HCT116 (cell line): ENCODE results near the gene CASP9. TPM values are rescaled to one million over a fixed set of nuclear protein-coding genes. Genes with fewer than 3 reads are reported as not detected.

Experiments used
- ATAC-seq: fragments of 200-7000 bp; cut with Tn5 transposase; 2 replicates; pipeline ENCODE4 v1.9.1; 2020; ENCODE audit warnings: mild to moderate bottlenecking, moderate library complexity
- BruUV-seq: library from RNA; stranded (reverse); fragments of 400-500 nt; replicated peaks from 2 replicates; lab custom pipeline; 2021; lab: Mats Ljungman, UMichigan
- CTCF ChIA-PET: fragments of 300-600 bp; sonication (Branson Sonifier 250); formaldehyde crosslinking; loops from one replicate; lab custom pipeline; 2021; ENCODE audit warnings: antibody characterized with exemption; lab: Charles Lee
- POLR2A ChIA-PET: fragments of 300-600, 350-600 bp; sonication (Branson Sonifier 250); formaldehyde crosslinking; loops from one replicate; lab custom pipeline; 2021; ENCODE audit warnings: antibody characterized with exemption; lab: Charles Lee
- RAD21 ChIA-PET, 2 experiments: fragments of 300-600 bp; sonication (Branson Sonifier 250); formaldehyde crosslinking; loops; one replicate each; lab custom pipeline; 2023; ENCODE audit warnings: low total read pairs in 2 of 2; ENCODE audit not compliant: uncharacterized antibody in 2 of 2, unreplicated experiment in 2 of 2, low non-redundant PET in 1 of 2; lab: Charles Lee
- DNase-seq: peaks from one replicate; pipeline ENCODE4 v3.0.0-alpha.2; 2010; ENCODE audit warnings: low read depth, low spot score
- H2AFZ ChIP-seq: fragments of 200-600 bp; shearing (Covaris generic), sonication (generic); 2 replicates; pipeline ENCODE4 v1.6.1; 2017; ENCODE audit warnings: low read depth, mixed run types, mixed read lengths, antibody characterized with exemption, low read length; ENCODE audit not compliant: poor library complexity, severe bottlenecking
- H3K27ac ChIP-seq: 2 replicates; pipeline ENCODE4 v1.5.1; 2012; ENCODE audit warnings: low read depth, low read length
- H3K27me3 ChIP-seq: fragments of 200-600 bp; sonication (generic); 2 replicates; pipeline ENCODE4 v1.6.1; 2016; ENCODE audit warnings: mixed run types, low read length, mixed read lengths; ENCODE audit not compliant: insufficient read depth
- H3K36me3 ChIP-seq, 2 experiments: fragments of 200-500 bp in 1 of 2; fragments of 200-600 bp in 1 of 2; sonication (Bioruptor generic) in 1 of 2; sonication (generic) in 1 of 2; 2 replicates each; pipeline versions ENCODE4 v1.5.1 to v1.6.1; 2014 to 2016; ENCODE audit warnings: low read length in 2 of 2, inconsistent platforms in 1 of 2, mixed read lengths in 1 of 2, mixed run types in 1 of 2; ENCODE audit not compliant: insufficient read depth in 2 of 2, control insufficient read depth in 1 of 2
- H3K4me1 ChIP-seq, 2 experiments: fragments of 200-600 bp in 1 of 2; sonication (generic) in 1 of 2; 2 replicates each; pipeline versions ENCODE4 v1.5.1 to v1.6.1; 2012 to 2017; ENCODE audit warnings: low read length in 2 of 2, inconsistent platforms in 1 of 2, mild to moderate bottlenecking in 1 of 2, mixed read lengths in 1 of 2, mixed run types in 1 of 2, moderate library complexity in 1 of 2; ENCODE audit not compliant: insufficient read depth in 2 of 2, control insufficient read depth in 1 of 2
- H3K4me2 ChIP-seq: fragments of 200-600 bp; sonication (generic); 2 replicates; pipeline ENCODE4 v1.6.1; 2017; ENCODE audit warnings: mixed run types, low read length, mixed read lengths
- H3K4me3 ChIP-seq, 2 experiments: fragments of 200-600 bp in 1 of 2; sonication (generic) in 1 of 2; replicated peaks in 1 of 2; 2 replicates each; pipeline ENCODE4 v1.5.1; 2011 to 2016; ENCODE audit warnings: low read length in 2 of 2, control low read depth in 1 of 2, low read depth in 1 of 2, mild to moderate bottlenecking in 1 of 2, mixed read lengths in 1 of 2, mixed run types in 1 of 2
- H3K79me2 ChIP-seq: fragments of 200-600 bp; sonication (generic); 2 replicates; pipeline ENCODE4 v1.6.1; 2017; ENCODE audit warnings: mild to moderate bottlenecking, mixed run types, low read length, moderate library complexity, mixed read lengths; ENCODE audit not compliant: insufficient read depth
- H3K9ac ChIP-seq: fragments of 200-600 bp; sonication (generic); 2 replicates; pipeline ENCODE4 v1.6.1; 2016; ENCODE audit warnings: low read length, mixed read lengths
- H3K9me2 ChIP-seq: fragments of 200-600 bp; sonication (generic), shearing (Covaris generic); 2 replicates; pipeline ENCODE4 v1.6.1; 2017; ENCODE audit warnings: mixed run types, mild to moderate bottlenecking, moderate library complexity; ENCODE audit not compliant: insufficient read depth
- H3K9me3 ChIP-seq, 2 experiments: fragments of 200-500 bp in 1 of 2; fragments of 200-600 bp in 1 of 2; sonication (Bioruptor generic) in 1 of 2; sonication (generic) in 1 of 2; 2 replicates each; pipeline ENCODE4 v1.6.1; 2014 to 2017; ENCODE audit warnings: low read length in 2 of 2, mixed read lengths in 2 of 2, inconsistent platforms in 1 of 2, low read depth in 1 of 2, mild to moderate bottlenecking in 1 of 2, mixed run types in 1 of 2, moderate library complexity in 1 of 2; ENCODE audit not compliant: control insufficient read depth in 1 of 2, insufficient read depth in 1 of 2
- H4K20me1 ChIP-seq: fragments of 200-600 bp; sonication (generic), shearing (Covaris generic); 2 replicates; pipeline ENCODE4 v1.6.1; 2017; ENCODE audit warnings: mixed run types, mild to moderate bottlenecking, moderate library complexity; ENCODE audit not compliant: insufficient read depth
- CEBPB ChIP-seq: IDR thresholded peaks from 2 replicates; pipeline ENCODE4 v1.6.1; 2012; ENCODE audit warnings: low read depth
- EGR1 ChIP-seq: IDR thresholded peaks from 2 replicates; pipeline ENCODE4 v1.6.1; 2012; ENCODE audit warnings: low read depth
- ELF1 ChIP-seq: IDR thresholded peaks from 2 replicates; pipeline ENCODE4 v1.6.1; 2012; ENCODE audit warnings: low read depth, borderline replicate concordance
- POLR2AphosphoS5 ChIP-seq: IDR thresholded peaks from 2 replicates; pipeline ENCODE4 v1.6.1; 2011; ENCODE audit warnings: mild to moderate bottlenecking, low read depth, low read length, moderate library complexity
- REST ChIP-seq: IDR thresholded peaks from 2 replicates; pipeline ENCODE4 v1.6.1; 2012; ENCODE audit warnings: low read depth
- ZBTB33 ChIP-seq: IDR thresholded peaks from 2 replicates; pipeline ENCODE4 v1.6.1; 2011; ENCODE audit warnings: mild to moderate bottlenecking, low read length, moderate library complexity; ENCODE audit not compliant: insufficient replicate concordance; ENCODE audit errors: extremely low read depth
- intact Hi-C: fragments of 100-400 bp; cut with micrococcal nuclease; formaldehyde crosslinking; loops from 2 replicates; pipeline ENCODE4 v1.10.0; 2022
- total RNA-seq: library from RNA; stranded (reverse); gene quantifications from one replicate; pipeline ENCODE4 v1.2.1, GENCODE V29; 2021; ENCODE audit not compliant: unreplicated experiment

The CASP9 gene
- total RNA-seq, 1 experiment from 2014 or later, result 10.6 TPM

- Histone ChIP-seq H3K79me2 (peaks cover 26% of the 10 kb centered on the region), H3K27ac (no peak overlapping the region), H3K9ac (no peak overlapping the region), H3K9me3 (no peaks in the 10 kb centered on the region), H3K27me3 (no peaks in the 10 kb centered on the region), H3K4me1 (peaks cover 0 to 12% of the 10 kb centered on the region in 2 experiments; a peak in 2 of 4 replicates), H3K36me3 (peaks cover 5 to 7% of the 10 kb centered on the region in 2 experiments; a peak in 1 of 4 replicates), H2AFZ (no peak overlapping the region), H4K20me1 (no peaks in the 10 kb centered on the region), H3K4me2 (no peak overlapping the region), H3K4me3 (no peak overlapping the region), H3K9me2 (no peaks in the 10 kb centered on the region)
- BruUV-seq, result no TSS peak
- CTCF ChIA-PET, result no interaction called here
- DNase-seq (no peak), ATAC-seq (no peak)
- TF ChIP-seq CEBPB (no peak), ZBTB33 (no peak), REST (no peak), ELF1 (no peak), EGR1 (no peak), POLR2AphosphoS5 (no peak)
- intact Hi-C loops, result no loop called here
- RAD21 ChIA-PET, result no interaction called here
- POLR2A ChIA-PET, result no interaction called here
These were observed 7.0 kb upstream of the CASP9 start for GRCh38 chr1:15531003-15531402.
